IMR-90 (cell line): Measurements from ENCODE around the gene SBF1. TPM values are rescaled to one million over a fixed set of nuclear protein-coding genes. Genes with fewer than 3 reads are reported as not detected.

Experiments
- ATAC-seq: fragments of 200-7000 bp; cut with Tn5 transposase; 2 replicates; pipeline ENCODE4 v1.9.1; 2020; ENCODE audit warnings: low read depth, mild to moderate bottlenecking, moderate library complexity
- BruUV-seq: library from RNA; stranded (reverse); fragments of 400-500 nt; replicated peaks from 2 replicates; lab custom pipeline; 2021; lab: Mats Ljungman, UMichigan
- CTCF ChIA-PET: fragments of 300-600 bp; formaldehyde crosslinking; extraction: SDS; loops from one replicate; lab custom pipeline; 2021; ENCODE audit warnings: antibody characterized with exemption; lab: Yijun Ruan, JAX
- POLR2A ChIA-PET: fragments of 300-600 bp; sonication (Branson Sonifier 250); formaldehyde crosslinking; loops from one replicate; lab custom pipeline; 2022; ENCODE audit warnings: antibody characterized with exemption; ENCODE audit not compliant: unreplicated experiment; lab: Charles Lee
- DNase-seq: peaks from one replicate; pipeline ENCODE4 v3.0.0; 2013
- H2AFZ ChIP-seq: replicated peaks from 2 replicates; pipeline ENCODE3; 2013; ENCODE audit warnings: low read length, mild to moderate bottlenecking; ENCODE audit not compliant: poor library complexity
- H2AK5ac ChIP-seq: 2 replicates; pipeline ENCODE4 v1.6.1; 2013; ENCODE audit warnings: low read depth, low read length, inconsistent platforms
- H2AK9ac ChIP-seq: replicated peaks from 2 replicates; pipeline ENCODE3; 2013; ENCODE audit warnings: mild to moderate bottlenecking, low read depth, low read length, moderate library complexity; ENCODE audit not compliant: poor library complexity
- H2BK120ac ChIP-seq: 2 replicates; pipeline ENCODE4 v1.6.1; 2013; ENCODE audit warnings: low read depth, low read length, inconsistent platforms
- H2BK15ac ChIP-seq: 3 replicates; pipeline ENCODE4 v1.6.1; 2013; ENCODE audit warnings: low read depth, low read length, inconsistent platforms
- H2BK20ac ChIP-seq: 2 replicates; pipeline ENCODE4 v1.6.1; 2013; ENCODE audit warnings: low read depth, mild to moderate bottlenecking, inconsistent platforms, low read length, moderate library complexity
- H2BK5ac ChIP-seq: 2 replicates; pipeline ENCODE4 v1.6.1; 2013; ENCODE audit warnings: mild to moderate bottlenecking, low read depth, low read length, inconsistent platforms; ENCODE audit not compliant: poor library complexity, severe bottlenecking
- H3K14ac ChIP-seq: replicated peaks from 2 replicates; pipeline ENCODE4 v1.6.1; 2013; ENCODE audit warnings: low read depth, low read length, inconsistent platforms
- H3K18ac ChIP-seq: 2 replicates; pipeline ENCODE4 v1.6.1; 2013; ENCODE audit warnings: low read depth, low read length, control low read depth
- H3K23ac ChIP-seq: 2 replicates; pipeline ENCODE4 v1.6.1; 2013; ENCODE audit warnings: low read depth, low read length, inconsistent platforms
- H3K27ac ChIP-seq: 2 replicates; pipeline ENCODE4 v1.5.1; 2013; ENCODE audit warnings: mild to moderate bottlenecking, control low read depth, low read length; ENCODE audit not compliant: insufficient read depth
- H3K27me3 ChIP-seq: 2 replicates; pipeline ENCODE4 v1.6.1; 2013; ENCODE audit warnings: low read length; ENCODE audit not compliant: control insufficient read depth, insufficient read depth
- H3K36me3 ChIP-seq: 2 replicates; pipeline ENCODE4 v1.6.1; 2013; ENCODE audit warnings: low read length, mixed read lengths; ENCODE audit not compliant: control insufficient read depth, insufficient read depth
- H3K4ac ChIP-seq: 2 replicates; pipeline ENCODE4 v1.6.1; 2013; ENCODE audit warnings: low read depth, low read length, inconsistent platforms
- H3K4me1 ChIP-seq: 2 replicates; pipeline ENCODE4 v1.6.1; 2013; ENCODE audit warnings: low read length, mixed read lengths; ENCODE audit not compliant: control insufficient read depth, insufficient read depth
- H3K4me2 ChIP-seq: 2 replicates; pipeline ENCODE4 v1.6.1; 2013; ENCODE audit warnings: low read depth, mild to moderate bottlenecking, control low read depth, low read length, moderate library complexity
- H3K4me3 ChIP-seq: 2 replicates; pipeline ENCODE4 v1.5.1; 2013; ENCODE audit warnings: low read depth, mild to moderate bottlenecking, control low read depth, low read length, moderate library complexity; ENCODE audit not compliant: insufficient read depth
- H3K56ac ChIP-seq: 2 replicates; pipeline ENCODE4 v1.6.1; 2013; ENCODE audit warnings: low read length, inconsistent platforms; ENCODE audit not compliant: insufficient read depth; ENCODE audit errors: extremely low read depth
- H3K79me1 ChIP-seq, 2 experiments: 2 replicates each; pipeline ENCODE4 v1.6.1; 2013; ENCODE audit warnings: low read length in 2 of 2, inconsistent platforms in 1 of 2, low read depth in 1 of 2
- H3K9ac ChIP-seq: 2 replicates; pipeline ENCODE4 v1.6.1; 2013; ENCODE audit warnings: low read depth, low read length, control low read depth
- H3K9me1 ChIP-seq: 2 replicates; pipeline ENCODE4 v1.6.1; 2013; ENCODE audit warnings: low read length, inconsistent platforms; ENCODE audit not compliant: insufficient read depth
- H3K9me3 ChIP-seq: 2 replicates; pipeline ENCODE4 v1.6.1; 2013; ENCODE audit warnings: low read length; ENCODE audit not compliant: control insufficient read depth, insufficient read depth
- H4K20me1 ChIP-seq: 2 replicates; pipeline ENCODE4 v1.6.1; 2013; ENCODE audit warnings: low read length, inconsistent platforms; ENCODE audit not compliant: insufficient read depth
- H4K5ac ChIP-seq: 2 replicates; pipeline ENCODE4 v1.6.1; 2013; ENCODE audit warnings: mild to moderate bottlenecking, low read depth, low read length, control low read depth
- H4K8ac ChIP-seq, 2 experiments: 2 replicates each; pipeline ENCODE4 v1.6.1; 2013; ENCODE audit warnings: low read depth in 2 of 2, low read length in 2 of 2, control low read depth in 1 of 2, inconsistent platforms in 1 of 2
- H4K91ac ChIP-seq: 2 replicates; pipeline ENCODE4 v1.6.1; 2013; ENCODE audit warnings: low read depth, low read length, inconsistent platforms; ENCODE audit not compliant: insufficient read depth
- BHLHE40 ChIP-seq: fragments of 150-350 bp; IDR thresholded peaks from 2 replicates; pipeline ENCODE4 v1.6.1; 2016; ENCODE audit warnings: mild to moderate bottlenecking, low read depth, low read length
- CEBPB ChIP-seq: IDR thresholded peaks from 2 replicates; pipeline ENCODE4 v1.6.1; 2012; ENCODE audit warnings: low read depth, low read length, improper control_type of control experiment
- MAFK ChIP-seq: IDR thresholded peaks from 2 replicates; pipeline ENCODE4 v1.6.1; 2012; ENCODE audit warnings: low read depth, low read length, improper control_type of control experiment
- MXI1 ChIP-seq: IDR thresholded peaks from 2 replicates; pipeline ENCODE4 v1.6.1; 2012; ENCODE audit warnings: low read depth, mild to moderate bottlenecking, low read length, moderate library complexity, borderline replicate concordance
- RCOR1 ChIP-seq: IDR thresholded peaks from 2 replicates; pipeline ENCODE4 v1.6.1; 2012; ENCODE audit warnings: mild to moderate bottlenecking, low read length, improper control_type of control experiment; ENCODE audit not compliant: insufficient replicate concordance
- RFX5 ChIP-seq: IDR thresholded peaks from 2 replicates; pipeline ENCODE4 v1.8.0; 2012; ENCODE audit warnings: low read depth, mild to moderate bottlenecking, low read length, moderate library complexity
- SMC3 ChIP-seq: fragments of 150-350 bp; IDR thresholded peaks from 2 replicates; pipeline ENCODE4 v1.6.1; 2016; ENCODE audit warnings: low read depth, mild to moderate bottlenecking, antibody characterized with exemption, low read length, moderate library complexity
- USF2 ChIP-seq: fragments of 150-350 bp; IDR thresholded peaks from 2 replicates; pipeline ENCODE4 v1.6.1; 2017; ENCODE audit warnings: mild to moderate bottlenecking, antibody characterized with exemption, low read length, low read depth
- WGBS, 2 experiments: methylation state at CpG; one replicate each; pipeline versions ENCODE4 v1.1.5 to v1.1.7; 2013; ENCODE audit warnings: missing lambda C conversion rate in 2 of 2; ENCODE audit not compliant: insufficient read length in 1 of 2; ENCODE audit errors: extremely low coverage in 2 of 2; 5-methylcytosine and 5-hydroxymethylcytosine counted together
- dilution Hi-C: fragments of 300-500 bp; cut with HindIII; formaldehyde crosslinking; loops from one replicate; pipeline ENCODE4 v1.14.3; 2018; ENCODE audit warnings: low sequenced_read_pairs; ENCODE audit not compliant: unreplicated experiment
- in situ Hi-C: fragments of 300-500 bp; cut with MboI; formaldehyde crosslinking; loops from 3 replicates; pipeline ENCODE4 v1.14.3; 2019; ENCODE audit warnings: low sequenced_read_pairs, inconsistent platforms, mixed read lengths
- intact Hi-C: fragments of 100-400 bp; cut with micrococcal nuclease; formaldehyde crosslinking; loops from 2 replicates; pipeline ENCODE4 v1.10.0; 2022
- polyA plus RNA-seq, 3 experiments: library from polyadenylated mRNA; depleted of rRNA; stranded (reverse); fragments of >200 nt; gene quantifications; 2 replicates each; pipeline ENCODE4 v1.2.3, GENCODE V29; 2012; ENCODE audit warnings: low replicate concordance in 1 of 3
- total RNA-seq: library from RNA; depleted of rRNA; stranded (reverse); fragments of >200 nt; gene quantifications from 2 replicates; pipeline ENCODE4 v1.2.3, GENCODE V29; 2012

The SBF1 gene
- total and polyA plus RNA-seq, 2 of the 4 experiments (the other 2 are of a cell fraction) = 21.5 to 33.2 TPM

GRCh38 chr22:50455201-50455600 lies 19.6 kb downstream of the SBF1 start:
- Histone ChIP-seq H3K9me1 (0 out of 2 replicates have a peak, but pooled peaks cover 3% of the 10 kb centered on the region), H3K56ac (no peak overlapping the region), H3K18ac (no peak overlapping the region), H2BK120ac (no peak overlapping the region), H4K91ac (no peak overlapping the region), H3K4ac (no peak overlapping the region), H3K4me1 (no peaks in the 10 kb centered on the region), H2AFZ (no peak overlapping the region), H2BK15ac (no peak overlapping the region), H4K5ac (no peak overlapping the region), H3K23ac (no peak overlapping the region), H3K36me3 (peaks cover 66% of the 10 kb centered on the region), H4K20me1 (peaks cover 14% of the 10 kb centered on the region), H2AK5ac (no peak overlapping the region), H4K8ac (no peak overlapping the region), H3K9ac (no peak overlapping the region), H2BK20ac (no peak overlapping the region), H3K4me3 (no peak overlapping the region), H3K27ac (no peak overlapping the region), H3K79me1 (peaks cover 3 to 8% of the 10 kb centered on the region in 2 experiments; a peak in 1 of 4 replicates), H3K4me2 (no peak overlapping the region), H3K27me3 (no peaks in the 10 kb centered on the region), H3K14ac (no peak overlapping the region), H2BK5ac (no peak overlapping the region), H3K9me3 (no peaks in the 10 kb centered on the region), H2AK9ac (no peak overlapping the region)
- intact Hi-C loops (no loop called here), dilution Hi-C loops (no loop called here), in situ Hi-C loops (no loop called here)
- no peak for DNase-seq
- CTCF ChIA-PET = no interaction called here
- TF ChIP-seq USF2 (no peak), SMC3 (no peak), CEBPB (no peak), MAFK (no peak), RCOR1 (no peak), MXI1 (no peak), BHLHE40 (no peak), RFX5 (no peak)
- ATAC-seq = no peak
- no TSS peak for BruUV-seq
- 94% methylated on average over 7 of the region's 18 CpGs; no CpG with 5 or more reads in 1 of the 2 experiments for WGBS, 2 experiments
- POLR2A ChIA-PET = no interaction called here
